Activated T-helper 2 cell treated with anti-CD3 and anti-CD28 coated beads, Interferon-gamma antibody, Interleukin-2, Interleukin-4, amounts not matched to agents 10 μg/mL and 5 μg/mL and 100 μg/mL, durations not matched to agents 14 hours and 24 hours and 36 hours (primary cell): Measurements from ENCODE around the gene CCR5. TPM values are rescaled to one million over a fixed set of nuclear protein-coding genes. Genes with fewer than 3 reads are reported as not detected.

Experiments
- DNase-seq: peaks from one replicate; pipeline ENCODE4 v3.0.0; 2021; ENCODE audit warnings: low spot score
- H3K27ac Mint-ChIP-seq: one replicate; pipeline ENCODE4 v1.8.0; 2021; ENCODE audit warnings: mixed read lengths
- H3K27me3 Mint-ChIP-seq: one replicate; pipeline ENCODE4 v1.8.0; 2021; ENCODE audit warnings: low read depth, mixed read lengths
- H3K36me3 Mint-ChIP-seq: one replicate; pipeline ENCODE4 v1.8.0; 2021; ENCODE audit warnings: low read depth, mixed read lengths
- H3K4me1 Mint-ChIP-seq: one replicate; pipeline ENCODE4 v1.8.0; 2021; ENCODE audit warnings: low read depth, mixed read lengths
- H3K4me3 Mint-ChIP-seq: one replicate; pipeline ENCODE4 v1.8.0; 2021; ENCODE audit warnings: low read depth, mild to moderate bottlenecking, moderate library complexity, mixed read lengths
- H3K9me3 Mint-ChIP-seq: one replicate; pipeline ENCODE4 v1.8.0; 2021; ENCODE audit warnings: mixed read lengths
- intact Hi-C: fragments of 100-400 bp; cut with micrococcal nuclease; formaldehyde crosslinking; loops from one replicate; pipeline ENCODE4 v1.15.1; 2023
- total RNA-seq: library from RNA; stranded (reverse); gene quantifications from 2 replicates; pipeline ENCODE4 v1.2.3, GENCODE V29; 2022

CCR5 gene
- total RNA-seq, 1 donor from 2014 or later = 0.30 TPM

DNA sequence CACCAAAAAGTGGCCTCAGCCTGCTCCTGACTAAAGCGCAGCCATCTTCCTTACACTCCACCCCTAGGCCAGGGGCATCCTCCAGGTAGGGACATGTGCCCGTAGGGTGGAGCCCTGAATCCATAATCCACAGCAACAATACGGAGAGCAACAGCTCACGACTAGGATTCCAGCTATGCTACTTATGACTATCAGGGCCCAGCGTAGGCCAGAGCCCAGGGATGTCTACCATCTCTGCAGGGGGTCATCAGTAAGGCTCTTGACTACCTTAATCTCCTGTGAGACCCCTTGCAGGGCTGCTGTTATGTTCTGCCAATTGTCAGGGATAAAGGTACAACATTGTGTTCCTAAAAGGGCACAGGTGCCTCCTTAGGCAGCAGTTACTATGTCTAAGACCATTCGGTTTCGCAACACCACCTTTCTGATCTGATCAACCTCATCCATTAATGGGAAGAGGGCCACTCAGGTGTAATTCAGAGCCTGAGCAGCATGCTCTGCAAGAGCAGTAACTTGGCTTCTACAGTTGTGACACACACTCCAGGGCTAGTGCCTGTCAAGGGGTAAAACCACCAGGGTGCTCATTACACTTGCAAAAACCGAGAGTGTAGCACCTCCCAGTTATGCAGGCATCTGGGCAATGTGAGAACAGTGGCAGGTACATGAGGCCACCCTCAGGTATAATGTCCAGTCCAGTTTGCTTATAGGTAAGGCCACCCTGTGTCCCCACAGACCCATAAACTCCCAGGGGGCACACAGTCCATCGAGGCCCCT is 47.3 kb downstream of the CCR5 start:
- Mint-ChIP-seq H3K9me3 (no peaks in the 10 kb centered on the region), H3K27ac (no peak overlapping the region), H3K4me3 (no peak overlapping the region), H3K36me3 (no peaks in the 10 kb centered on the region), H3K4me1 (peaks cover 1% of the 10 kb centered on the region), H3K27me3 (peaks cover 5% of the 10 kb centered on the region)
- DNase-seq = no peak
- intact Hi-C loops = no loop called here

DNA sequence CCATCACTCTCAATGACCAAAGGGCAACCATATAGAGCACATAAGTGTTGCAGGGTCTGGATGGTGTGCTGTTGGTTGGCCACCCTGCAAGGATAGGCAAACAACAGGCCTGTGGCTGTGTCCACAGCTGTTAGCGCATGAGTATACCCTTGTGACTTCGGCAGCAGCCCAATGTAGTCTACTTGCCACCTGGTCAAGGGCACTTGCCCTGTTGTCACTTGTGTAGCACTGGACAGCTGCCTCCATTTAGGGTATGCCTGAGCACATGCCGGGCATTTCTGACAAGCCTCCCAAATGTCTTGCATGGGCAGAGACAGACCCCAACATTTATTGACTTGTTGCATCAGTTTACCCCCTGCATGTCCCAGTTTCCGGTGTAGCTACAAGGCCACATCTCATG is 49.1 kb downstream of the CCR5 start:
- Mint-ChIP-seq H3K36me3 (no peaks in the 10 kb centered on the region), H3K27ac (no peak overlapping the region), H3K9me3 (no peaks in the 10 kb centered on the region), H3K27me3 (peaks cover 3% of the 10 kb centered on the region), H3K4me3 (no peak overlapping the region), H3K4me1 (peaks cover 1% of the 10 kb centered on the region)
- no peak for DNase-seq
- intact Hi-C loops = no loop called here

DNA sequence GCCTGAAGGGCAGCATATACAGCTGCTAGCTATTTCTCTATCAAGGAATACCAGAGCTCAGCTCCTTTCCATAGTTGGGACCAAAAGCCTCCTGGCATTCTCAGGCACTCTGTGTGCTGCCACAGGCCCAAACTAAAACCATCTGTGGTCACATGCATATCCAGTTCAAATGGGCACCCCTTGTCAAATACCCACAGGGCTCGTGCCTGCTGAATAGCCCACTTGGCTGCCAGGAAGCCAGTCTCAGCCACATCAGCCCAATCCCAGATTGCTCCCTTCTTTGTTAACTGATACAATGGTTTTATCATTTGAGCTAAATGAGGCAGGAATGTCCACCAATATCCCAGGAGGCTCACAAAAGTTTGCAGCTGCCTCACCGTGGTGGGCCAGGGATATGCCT is 50.2 kb downstream of the CCR5 start:
- H3K4me1 Mint-ChIP-seq = no peaks in the 10 kb centered on the region
- H3K9me3 Mint-ChIP-seq = no peaks in the 10 kb centered on the region
- no peak overlapping the region for H3K27ac Mint-ChIP-seq
- H3K27me3 Mint-ChIP-seq = peaks cover under 1% of the 10 kb centered on the region
- DNase-seq = no peak
- no peak overlapping the region for H3K4me3 Mint-ChIP-seq
- intact Hi-C loops = no loop called here
- H3K36me3 Mint-ChIP-seq = no peaks in the 10 kb centered on the region

DNA sequence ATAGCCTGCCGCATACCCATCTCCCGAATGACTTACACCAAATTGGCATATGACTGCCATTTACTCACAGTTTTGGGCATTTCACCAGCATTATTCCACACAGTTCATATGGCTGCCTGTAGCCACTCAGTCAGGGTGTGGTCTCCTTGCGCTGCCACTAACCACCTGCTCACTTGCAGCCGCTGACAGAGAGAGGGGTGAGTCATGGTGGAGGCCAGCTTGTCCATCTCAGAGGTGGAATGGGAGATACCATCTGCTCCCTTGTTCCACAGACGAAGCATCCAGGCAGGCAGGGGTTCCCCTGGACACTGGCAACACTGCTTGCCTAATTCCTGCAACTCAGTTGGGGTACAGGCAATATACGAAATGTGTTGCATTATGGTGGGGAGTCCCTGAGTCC is 51.9 kb downstream of the CCR5 start:
- Mint-ChIP-seq H3K4me1 (no peaks in the 10 kb centered on the region), H3K4me3 (no peak overlapping the region), H3K27ac (no peak overlapping the region), H3K27me3 (peaks cover 3% of the 10 kb centered on the region), H3K36me3 (no peaks in the 10 kb centered on the region), H3K9me3 (no peaks in the 10 kb centered on the region)
- intact Hi-C loops = no loop called here
- no peak for DNase-seq

DNA sequence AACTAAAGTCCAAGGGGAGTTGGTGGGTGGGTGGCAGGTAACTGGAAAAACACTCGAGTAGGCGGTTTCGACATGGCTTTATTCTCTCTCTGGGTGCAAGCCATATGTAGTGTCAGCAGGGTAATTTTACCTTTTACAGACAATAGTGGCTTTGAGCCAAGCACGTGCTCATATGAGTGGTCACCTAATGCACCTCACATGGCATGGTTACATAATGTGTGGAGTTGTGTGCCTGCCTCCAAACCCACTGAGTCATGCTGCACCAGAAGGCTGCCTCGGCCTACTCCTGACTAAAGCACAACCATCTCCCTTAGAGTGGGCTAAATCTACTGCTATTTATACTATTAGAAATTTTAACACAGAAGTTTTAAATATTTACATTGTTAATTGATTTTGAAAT is 52.8 kb downstream of the CCR5 start:
- intact Hi-C loops = no loop called here
- no peaks in the 10 kb centered on the region for H3K4me1 Mint-ChIP-seq
- no peaks in the 10 kb centered on the region for H3K36me3 Mint-ChIP-seq
- H3K4me3 Mint-ChIP-seq = no peak overlapping the region
- no peak overlapping the region for H3K27ac Mint-ChIP-seq
- DNase-seq = no peak
- H3K9me3 Mint-ChIP-seq = no peaks in the 10 kb centered on the region
- H3K27me3 Mint-ChIP-seq = peaks cover 7% of the 10 kb centered on the region

Other genes starting within 250 kb of the CCR5 start
- gene CCR1, start 162.6 kb upstream of the CCR5 start, total RNA-seq = 0.41 and 0.51 TPM in 2 replicates
- gene CCR3, start 128.5 kb upstream of the CCR5 start, total RNA-seq = not detected in 2 replicates
- gene CCR2, start 16.8 kb upstream of the CCR5 start, total RNA-seq = 1.1 TPM in 2 replicates
- 1.2 and 1.6 TPM in 2 replicates for gene CCRL2, start 36.3 kb downstream of the CCR5 start, total RNA-seq
- not detected in 2 replicates for gene LTF, start 94.0 kb downstream of the CCR5 start, total RNA-seq
- not detected in 2 replicates for gene RTP3, start 127.0 kb downstream of the CCR5 start, total RNA-seq
- 0.09 TPM in 1 of 2 replicates, not detected in the other for gene LRRC2, start 195.4 kb downstream of the CCR5 start, total RNA-seq
- gene FAM240A, start 241.6 kb downstream of the CCR5 start, total RNA-seq = not detected in 2 replicates